Body of pancreas (tissue), 4 donors: ENCODE results near the gene CXADR.

Experiments
- POLR2A ChIP-seq, 3 donors: fragments of 450-650 bp; IDR thresholded peaks; one replicate each; pipeline ENCODE4 v1.6.1; 2016; ENCODE audit warnings: antibody characterized with exemption in 3 of 3, mild to moderate bottlenecking in 2 of 3
- TF ChIP-seq, protein P1 (sequence below), 7 experiments: fragments of 450-650 bp in 4 of 7; fragments of 200-600 bp in 3 of 7; sonication (generic) in 3 of 7; IDR thresholded peaks; one replicate each; pipeline ENCODE4 v1.5.1; 2016 to 2019; ENCODE audit warnings: antibody characterized with exemption in 7 of 7

DNA sequence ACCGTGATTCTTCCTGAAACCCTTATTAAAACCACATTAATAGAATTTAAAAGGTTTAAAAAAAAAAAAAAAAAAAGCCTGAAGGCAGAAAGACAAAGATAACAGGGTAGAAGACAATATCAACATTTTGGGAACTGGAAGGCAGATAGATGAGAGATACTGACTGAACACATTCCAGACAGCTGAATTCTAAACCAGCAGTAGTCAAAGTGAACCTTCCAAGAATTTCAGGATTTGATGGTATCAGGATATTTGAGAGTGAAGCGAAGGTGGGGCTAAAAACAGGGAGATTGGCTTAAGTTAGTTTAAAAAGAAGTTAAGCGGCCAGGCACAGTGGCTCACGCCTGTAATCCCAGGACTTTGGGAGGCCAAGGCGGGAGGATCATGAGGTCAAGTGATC, 5.3 kb upstream of the CXADR start:
- TF ChIP-seq, protein P1, sequence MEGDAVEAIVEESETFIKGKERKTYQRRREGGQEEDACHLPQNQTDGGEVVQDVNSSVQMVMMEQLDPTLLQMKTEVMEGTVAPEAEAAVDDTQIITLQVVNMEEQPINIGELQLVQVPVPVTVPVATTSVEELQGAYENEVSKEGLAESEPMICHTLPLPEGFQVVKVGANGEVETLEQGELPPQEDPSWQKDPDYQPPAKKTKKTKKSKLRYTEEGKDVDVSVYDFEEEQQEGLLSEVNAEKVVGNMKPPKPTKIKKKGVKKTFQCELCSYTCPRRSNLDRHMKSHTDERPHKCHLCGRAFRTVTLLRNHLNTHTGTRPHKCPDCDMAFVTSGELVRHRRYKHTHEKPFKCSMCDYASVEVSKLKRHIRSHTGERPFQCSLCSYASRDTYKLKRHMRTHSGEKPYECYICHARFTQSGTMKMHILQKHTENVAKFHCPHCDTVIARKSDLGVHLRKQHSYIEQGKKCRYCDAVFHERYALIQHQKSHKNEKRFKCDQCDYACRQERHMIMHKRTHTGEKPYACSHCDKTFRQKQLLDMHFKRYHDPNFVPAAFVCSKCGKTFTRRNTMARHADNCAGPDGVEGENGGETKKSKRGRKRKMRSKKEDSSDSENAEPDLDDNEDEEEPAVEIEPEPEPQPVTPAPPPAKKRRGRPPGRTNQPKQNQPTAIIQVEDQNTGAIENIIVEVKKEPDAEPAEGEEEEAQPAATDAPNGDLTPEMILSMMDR (IDR thresholded peaks at IDR 0.05) = no peak
- no peak for TF ChIP-seq POLR2A (IDR thresholded peaks at IDR 0.05)
